Ovary (tissue), 3 donors: ENCODE results near the gene DCAF6.
A peak's percentile ranks its signal among the peaks of the same experiment; 100 is the strongest.

Experiments
- EP300 ChIP-seq: sonication (generic); formaldehyde crosslinking; IDR thresholded peaks from one replicate; pipeline ENCODE4 v1.6.1; 2017; ENCODE audit warnings: antibody characterized with exemption
- TF ChIP-seq, protein P1 (sequence below), 3 donors: fragments of 450-650 bp in 2 of 3; fragments of 200-600 bp in 1 of 3; IDR thresholded peaks; one replicate each; pipeline versions ENCODE4 v1.5.1 to v1.8.0; 2016 to 2022; ENCODE audit warnings: antibody characterized with exemption in 3 of 3, mild to moderate bottlenecking in 1 of 3
- donor health status: DM: no; HTN: no; CAD: no.

DNA sequence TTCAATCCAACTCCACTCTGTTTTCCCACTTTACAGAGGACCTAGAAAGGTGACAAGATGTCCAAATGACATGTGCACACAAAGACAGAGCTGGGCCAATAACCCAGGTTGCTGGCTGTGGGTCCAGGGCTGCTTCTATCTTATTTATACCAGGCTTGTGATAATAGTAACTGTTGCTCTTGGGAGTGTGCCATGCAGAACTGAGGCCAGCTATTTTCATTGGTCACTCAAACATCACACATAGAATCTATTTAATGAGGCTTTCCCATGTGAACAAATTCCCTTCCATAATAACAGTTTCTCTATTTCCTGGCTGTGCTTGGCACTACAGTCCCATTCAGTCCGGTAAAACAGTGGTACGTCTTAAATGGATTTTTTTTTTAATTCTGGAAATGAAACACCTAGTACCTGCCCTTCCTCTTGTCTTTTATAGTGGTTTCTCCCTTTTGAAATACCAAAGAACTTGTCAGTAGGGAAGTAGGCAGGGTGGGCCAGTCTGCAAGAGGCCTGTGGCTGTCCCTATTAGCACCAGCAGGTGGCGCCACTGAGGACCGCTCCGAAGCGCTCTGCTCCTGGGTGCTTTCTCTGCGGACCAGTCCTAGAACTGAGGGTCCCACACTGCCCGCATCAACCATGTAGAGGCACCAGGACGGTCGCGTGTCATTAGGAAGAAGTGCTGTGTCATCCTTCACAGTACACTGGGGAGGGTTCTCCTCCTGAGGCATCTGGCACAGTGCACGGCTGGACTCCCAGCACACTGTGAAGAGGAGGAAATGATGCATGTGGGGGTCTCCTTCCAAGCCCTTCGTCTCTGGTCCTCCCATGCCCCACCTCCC lies 148.1 kb downstream of the DCAF6 start:
- TF ChIP-seq, protein P1, sequence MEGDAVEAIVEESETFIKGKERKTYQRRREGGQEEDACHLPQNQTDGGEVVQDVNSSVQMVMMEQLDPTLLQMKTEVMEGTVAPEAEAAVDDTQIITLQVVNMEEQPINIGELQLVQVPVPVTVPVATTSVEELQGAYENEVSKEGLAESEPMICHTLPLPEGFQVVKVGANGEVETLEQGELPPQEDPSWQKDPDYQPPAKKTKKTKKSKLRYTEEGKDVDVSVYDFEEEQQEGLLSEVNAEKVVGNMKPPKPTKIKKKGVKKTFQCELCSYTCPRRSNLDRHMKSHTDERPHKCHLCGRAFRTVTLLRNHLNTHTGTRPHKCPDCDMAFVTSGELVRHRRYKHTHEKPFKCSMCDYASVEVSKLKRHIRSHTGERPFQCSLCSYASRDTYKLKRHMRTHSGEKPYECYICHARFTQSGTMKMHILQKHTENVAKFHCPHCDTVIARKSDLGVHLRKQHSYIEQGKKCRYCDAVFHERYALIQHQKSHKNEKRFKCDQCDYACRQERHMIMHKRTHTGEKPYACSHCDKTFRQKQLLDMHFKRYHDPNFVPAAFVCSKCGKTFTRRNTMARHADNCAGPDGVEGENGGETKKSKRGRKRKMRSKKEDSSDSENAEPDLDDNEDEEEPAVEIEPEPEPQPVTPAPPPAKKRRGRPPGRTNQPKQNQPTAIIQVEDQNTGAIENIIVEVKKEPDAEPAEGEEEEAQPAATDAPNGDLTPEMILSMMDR (IDR thresholded peaks at IDR 0.05), result peak; percentile 54 to 60 (median 56)
- no peak for TF ChIP-seq EP300
